GM12801 (cell line): ENCODE results near the gene ASIC2.

ENCODE experiments used
- TF ChIP-seq, protein P1 (sequence below): IDR thresholded peaks from one replicate; pipeline ENCODE4 v1.5.1; 2011; ENCODE audit warnings: control low read depth; ENCODE audit not compliant: insufficient read length; ENCODE audit errors: extremely low read depth

ASIC2 gene

DNA sequence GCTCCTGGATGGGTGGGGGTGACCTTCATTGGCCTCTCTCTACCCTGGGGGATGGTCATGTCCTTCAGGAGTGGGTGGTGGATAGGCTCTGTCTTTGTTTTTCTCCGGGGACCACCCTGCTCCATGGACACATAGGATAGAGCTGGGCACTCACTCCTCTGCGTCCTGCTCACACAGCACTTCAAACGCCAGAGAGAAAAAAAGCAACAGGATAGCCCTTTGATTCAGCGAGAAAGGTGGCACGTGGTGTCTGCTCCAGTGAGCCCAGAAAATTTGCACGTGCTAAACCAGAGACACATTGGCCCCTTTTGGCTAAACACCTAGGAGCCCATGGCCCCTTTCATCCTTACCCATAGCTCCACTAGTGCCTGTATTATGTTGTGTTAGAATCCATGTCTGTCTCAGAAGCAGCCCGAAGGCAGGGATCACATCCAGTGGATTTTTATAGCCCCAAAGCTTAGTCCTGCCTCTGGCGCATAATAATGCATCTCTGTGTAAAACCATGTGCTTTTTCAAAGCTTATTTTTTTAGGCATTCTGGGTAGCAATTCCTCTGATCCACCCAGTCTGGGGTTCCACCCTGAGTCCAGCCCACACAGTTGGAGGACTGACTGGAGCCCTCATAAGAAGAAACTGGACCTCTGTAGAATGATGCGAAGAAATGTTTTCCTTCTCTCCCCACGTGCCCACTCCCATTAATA is 90.1 kb downstream of the ASIC2 start:
- TF ChIP-seq, protein P1, sequence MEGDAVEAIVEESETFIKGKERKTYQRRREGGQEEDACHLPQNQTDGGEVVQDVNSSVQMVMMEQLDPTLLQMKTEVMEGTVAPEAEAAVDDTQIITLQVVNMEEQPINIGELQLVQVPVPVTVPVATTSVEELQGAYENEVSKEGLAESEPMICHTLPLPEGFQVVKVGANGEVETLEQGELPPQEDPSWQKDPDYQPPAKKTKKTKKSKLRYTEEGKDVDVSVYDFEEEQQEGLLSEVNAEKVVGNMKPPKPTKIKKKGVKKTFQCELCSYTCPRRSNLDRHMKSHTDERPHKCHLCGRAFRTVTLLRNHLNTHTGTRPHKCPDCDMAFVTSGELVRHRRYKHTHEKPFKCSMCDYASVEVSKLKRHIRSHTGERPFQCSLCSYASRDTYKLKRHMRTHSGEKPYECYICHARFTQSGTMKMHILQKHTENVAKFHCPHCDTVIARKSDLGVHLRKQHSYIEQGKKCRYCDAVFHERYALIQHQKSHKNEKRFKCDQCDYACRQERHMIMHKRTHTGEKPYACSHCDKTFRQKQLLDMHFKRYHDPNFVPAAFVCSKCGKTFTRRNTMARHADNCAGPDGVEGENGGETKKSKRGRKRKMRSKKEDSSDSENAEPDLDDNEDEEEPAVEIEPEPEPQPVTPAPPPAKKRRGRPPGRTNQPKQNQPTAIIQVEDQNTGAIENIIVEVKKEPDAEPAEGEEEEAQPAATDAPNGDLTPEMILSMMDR, result no peak

DNA sequence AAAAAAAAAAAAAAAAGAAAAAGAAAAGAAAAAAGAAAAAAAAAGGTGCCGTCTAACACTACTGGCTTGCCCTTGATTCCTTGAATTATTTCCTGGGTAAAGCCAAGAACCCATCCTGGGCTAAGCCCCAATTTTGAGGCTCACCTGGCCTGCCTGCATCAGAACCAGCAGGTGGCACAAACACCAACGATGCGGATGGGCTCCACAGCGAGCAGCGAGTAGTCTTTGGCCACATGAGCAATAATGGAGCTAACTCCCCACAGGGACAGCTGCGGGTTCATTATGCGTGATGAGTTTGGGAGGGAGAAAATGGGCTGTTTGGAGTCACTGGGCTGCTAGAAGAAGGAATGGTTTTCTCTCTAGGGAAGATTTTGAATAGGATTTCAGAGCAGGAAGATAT is 91.1 kb downstream of the ASIC2 start:
- TF ChIP-seq, protein P1, result no peak

DNA sequence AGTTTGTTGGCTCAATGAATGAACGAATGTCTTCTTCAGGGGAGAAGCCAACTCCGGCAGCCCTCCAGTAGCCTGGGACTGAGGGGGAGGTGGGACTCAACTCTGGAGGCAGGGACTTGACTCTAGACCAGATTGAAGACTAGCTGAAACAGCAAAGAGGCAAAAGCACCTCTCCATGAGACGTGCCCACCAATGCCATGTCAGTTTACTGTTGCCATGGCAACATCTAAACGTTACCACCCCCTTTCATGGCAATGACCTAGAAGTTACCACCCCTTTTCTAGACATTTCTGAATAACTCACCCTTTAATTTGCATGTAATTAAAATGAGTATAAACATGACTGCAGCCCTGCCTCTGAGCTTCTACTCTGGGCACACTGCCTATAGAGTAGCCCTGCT is 91.8 kb downstream of the ASIC2 start:
- TF ChIP-seq, protein P1, result no peak

DNA sequence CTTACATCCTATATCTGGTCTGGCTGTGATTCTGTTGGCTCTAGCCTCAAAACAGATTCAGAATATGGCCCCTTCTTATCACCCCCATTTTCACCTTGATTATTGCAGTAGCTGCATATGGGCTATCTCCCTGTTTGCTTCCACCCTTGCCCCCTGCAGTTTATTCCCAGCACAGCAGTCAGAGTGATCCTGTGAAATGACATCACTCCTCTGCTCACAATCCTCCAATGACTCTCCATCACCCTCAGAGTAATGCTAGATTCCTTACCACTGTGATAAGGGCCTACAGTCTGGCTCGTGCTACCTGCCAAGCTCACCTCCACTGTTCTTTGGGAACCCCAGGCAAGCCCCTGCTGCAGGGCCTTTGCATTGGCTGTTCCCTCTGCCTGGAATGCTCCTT is 92.5 kb downstream of the ASIC2 start:
- TF ChIP-seq, protein P1, result no peak

DNA sequence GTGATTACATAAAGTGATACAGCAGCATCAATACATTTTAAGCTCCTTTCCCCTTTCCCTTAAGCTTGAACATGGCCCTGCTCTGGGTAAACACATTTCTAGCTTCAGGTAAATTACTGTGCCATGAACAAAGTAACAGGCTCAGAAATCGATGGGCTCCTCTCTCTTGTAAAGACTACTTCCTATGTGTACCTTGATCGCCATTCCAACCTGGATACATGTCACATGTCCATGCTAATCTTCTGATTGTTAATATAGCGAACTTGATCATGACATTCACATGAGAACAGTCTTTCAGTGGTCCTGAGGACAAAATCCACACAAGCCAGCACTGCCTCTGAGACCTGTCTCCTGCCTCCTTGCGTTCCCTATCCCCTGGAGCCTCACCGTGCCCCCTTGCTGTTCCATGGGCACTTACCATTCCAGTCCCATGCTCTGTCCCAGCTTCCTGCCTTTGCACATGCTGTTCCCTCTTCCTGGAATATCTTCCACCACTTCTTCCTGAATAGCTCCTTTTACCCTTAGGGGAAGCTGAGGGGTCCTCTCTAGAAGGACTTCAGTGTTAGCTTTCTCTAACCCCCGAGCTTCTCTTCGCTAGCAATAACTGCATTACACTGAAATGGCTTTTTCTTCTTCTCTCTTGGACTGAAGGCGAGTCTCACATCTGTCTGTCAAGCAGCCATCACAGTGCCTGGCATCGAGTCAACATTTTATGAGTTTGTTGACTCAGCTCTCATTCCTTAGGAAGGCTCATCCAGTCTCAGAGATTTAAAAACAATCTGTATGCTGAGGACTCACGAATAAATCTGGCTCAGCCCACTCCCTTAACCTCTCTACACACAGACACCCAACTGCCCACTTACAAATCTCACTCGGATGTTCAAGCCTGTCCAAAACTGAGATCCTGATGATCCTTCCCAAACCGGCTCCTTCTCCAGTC is 93.3 kb downstream of the ASIC2 start:
- TF ChIP-seq, protein P1, result no peak

DNA sequence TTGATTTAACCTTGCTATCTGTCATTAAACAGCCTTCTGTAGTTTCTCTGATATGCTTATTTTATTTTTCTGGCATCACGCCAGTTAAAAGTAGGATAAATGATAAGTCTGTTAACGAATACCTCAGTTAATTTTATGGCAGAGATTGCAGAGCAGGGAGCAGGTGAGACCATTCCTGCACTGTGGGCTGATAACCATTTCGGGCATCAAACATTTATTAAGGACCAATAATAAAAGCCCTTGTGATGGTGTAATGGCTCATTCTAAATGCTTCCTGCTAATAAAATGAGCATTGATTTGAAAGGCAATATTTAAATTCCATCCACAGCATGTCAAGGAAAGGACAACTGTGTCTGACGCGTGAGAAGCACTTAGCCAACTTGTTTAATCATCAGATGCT is 94.1 kb downstream of the ASIC2 start:
- TF ChIP-seq, protein P1, result no peak

DNA sequence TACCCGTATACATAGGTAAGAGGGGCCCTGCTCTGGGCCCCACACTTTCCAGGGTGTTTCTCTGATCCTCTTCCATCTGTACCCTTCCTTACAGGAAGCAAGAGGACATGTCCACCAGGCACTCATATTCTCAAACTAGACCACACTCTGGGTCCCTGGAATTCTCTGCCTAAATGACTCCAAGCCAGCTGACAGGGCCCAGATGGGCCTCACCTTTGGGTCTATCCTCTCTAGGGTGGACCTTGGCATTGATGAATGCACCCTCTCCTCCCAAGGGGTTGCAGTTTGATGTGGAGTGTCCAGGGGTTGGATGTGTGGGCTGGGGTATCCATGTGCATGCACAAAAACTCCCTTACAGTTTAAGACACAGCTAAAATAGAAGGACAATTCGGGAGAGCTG is 95.8 kb downstream of the ASIC2 start:
- TF ChIP-seq, protein P1, result no peak
